Trophoblast cell (in vitro differentiated cells and primary cell): Measurements from ENCODE around the gene RAB7A.

Source experiments
- DNase-seq, 2 donors: peaks; one replicate each; pipeline ENCODE4 v3.0.0-alpha.2; 2016
- H2AFZ ChIP-seq: 2 replicates; pipeline ENCODE4 v1.6.1; 2013; ENCODE audit warnings: low read length, moderate library complexity, mild to moderate bottlenecking; ENCODE audit not compliant: insufficient read depth, poor library complexity
- H2AK5ac ChIP-seq: 2 replicates; pipeline ENCODE4 v1.6.1; 2013; ENCODE audit warnings: mild to moderate bottlenecking, low read length
- H2BK120ac ChIP-seq: 2 replicates; pipeline ENCODE4 v1.6.1; 2013; ENCODE audit warnings: low read length, mild to moderate bottlenecking, moderate library complexity; ENCODE audit not compliant: insufficient read depth, poor library complexity
- H2BK12ac ChIP-seq: 2 replicates; pipeline ENCODE4 v1.6.1; 2013; ENCODE audit warnings: mild to moderate bottlenecking, low read length, moderate library complexity
- H2BK5ac ChIP-seq: 2 replicates; pipeline ENCODE4 v1.6.1; 2013; ENCODE audit warnings: low read length, low read depth, moderate library complexity, mild to moderate bottlenecking; ENCODE audit not compliant: poor library complexity
- H3K14ac ChIP-seq: 2 replicates; pipeline ENCODE4 v1.6.1; 2013; ENCODE audit warnings: mild to moderate bottlenecking, low read length
- H3K18ac ChIP-seq: 2 replicates; pipeline ENCODE4 v1.6.1; 2013; ENCODE audit warnings: mild to moderate bottlenecking, low read length
- H3K23ac ChIP-seq: 2 replicates; pipeline ENCODE4 v1.6.1; 2013; ENCODE audit warnings: low read length
- H3K27ac ChIP-seq: 2 replicates; pipeline ENCODE4 v1.5.1; 2013; ENCODE audit warnings: low read depth, mild to moderate bottlenecking, inconsistent platforms, low read length, moderate library complexity
- H3K27me3 ChIP-seq: 2 replicates; pipeline ENCODE4 v1.6.1; 2013; ENCODE audit warnings: inconsistent platforms, mild to moderate bottlenecking, low read length, moderate library complexity; ENCODE audit not compliant: insufficient read depth
- H3K36me3 ChIP-seq, 2 experiments: 1 replicate in 1 of 2; 2 replicates in 1 of 2; pipeline ENCODE4 v1.6.1; 2013; ENCODE audit warnings: low read length in 2 of 2, mild to moderate bottlenecking in 2 of 2, moderate library complexity in 1 of 2; ENCODE audit not compliant: insufficient read depth in 2 of 2, control insufficient read depth in 1 of 2
- H3K4ac ChIP-seq: 2 replicates; pipeline ENCODE4 v1.6.1; 2013; ENCODE audit warnings: low read depth, mild to moderate bottlenecking, low read length, moderate library complexity
- H3K4me1 ChIP-seq, 2 experiments: 1 replicate in 1 of 2; 2 replicates in 1 of 2; pipeline ENCODE4 v1.6.1; 2013; ENCODE audit warnings: low read length in 2 of 2, mild to moderate bottlenecking in 2 of 2, moderate library complexity in 1 of 2; ENCODE audit not compliant: insufficient read depth in 2 of 2, control insufficient read depth in 1 of 2
- H3K4me2 ChIP-seq: 2 replicates; pipeline ENCODE4 v1.6.1; 2013; ENCODE audit warnings: inconsistent platforms, mild to moderate bottlenecking, low read length, moderate library complexity
- H3K4me3 ChIP-seq: 2 replicates; pipeline ENCODE4 v1.5.1; 2013; ENCODE audit warnings: mild to moderate bottlenecking, low read depth, low read length, inconsistent platforms
- H3K79me1 ChIP-seq: one replicate; pipeline ENCODE4 v1.6.1; 2013; ENCODE audit warnings: low read length
- H3K79me2 ChIP-seq: 2 replicates; pipeline ENCODE4 v1.6.1; 2013; ENCODE audit warnings: low read length, mild to moderate bottlenecking; ENCODE audit not compliant: control insufficient read depth, insufficient read depth, poor library complexity
- H3K9ac ChIP-seq: 2 replicates; pipeline ENCODE4 v1.6.1; 2013; ENCODE audit warnings: mild to moderate bottlenecking, low read length
- H3K9me3 ChIP-seq: 2 replicates; pipeline ENCODE4 v1.6.1; 2013; ENCODE audit warnings: low read depth, mild to moderate bottlenecking, control low read depth, inconsistent platforms, low read length; ENCODE audit not compliant: insufficient read depth
- H4K12ac ChIP-seq: 2 replicates; pipeline ENCODE4 v1.6.1; 2013; ENCODE audit warnings: low read depth, mild to moderate bottlenecking, low read length, moderate library complexity
- H4K8ac ChIP-seq: 2 replicates; pipeline ENCODE4 v1.6.1; 2013; ENCODE audit warnings: low read depth, mild to moderate bottlenecking, low read length, moderate library complexity
- H4K91ac ChIP-seq: one replicate; pipeline ENCODE4 v1.6.1; 2013; ENCODE audit warnings: low read depth, mild to moderate bottlenecking, low read length, moderate library complexity
- WGBS: extraction: QIAGEN DNeasy Blood & Tissue Kit; methylation state at CpG from one replicate; pipeline ENCODE4 v1.1.7; 2013; ENCODE audit warnings: missing lambda C conversion rate; ENCODE audit not compliant: insufficient read length, insufficient coverage; ENCODE audit errors: extremely low coverage; 5-methylcytosine and 5-hydroxymethylcytosine counted together

The RAB7A gene

GRCh38 chr3:128782282-128783146 lies 56.5 kb downstream of the RAB7A start:
- Histone ChIP-seq H3K4ac (peak overlapping the region; percentile 68), H3K79me2 (peaks cover 7% of the 10 kb centered on the region), H3K4me2 (no peak overlapping the region), H3K36me3 (no peaks in the 10 kb centered on the region), H2BK12ac (no peak overlapping the region), H4K12ac (no peak overlapping the region), H4K8ac (no peak overlapping the region), H3K4me1 (peaks cover 4 to 8% of the 10 kb centered on the region in 2 experiments), H3K4me3 (no peak overlapping the region), H3K27me3 (no peaks in the 10 kb centered on the region), H2BK5ac (no peak overlapping the region), H3K23ac (no peak overlapping the region), H4K91ac (no peak overlapping the region), H3K9ac (no peak overlapping the region), H3K27ac (no peak overlapping the region), H2BK120ac (no peak overlapping the region), H3K9me3 (no peaks in the 10 kb centered on the region), H3K14ac (no peak overlapping the region), H2AK5ac (no peak overlapping the region), H2AFZ (no peak overlapping the region), H3K18ac (no peak overlapping the region), H3K79me1 (no peaks in the 10 kb centered on the region)
- no CpG with 5 or more reads among the region's 5 CpGs for WGBS
- DNase-seq, result peak in 1 of 2 donors; percentile 48

- Histone ChIP-seq H3K4me1 (peaks cover 4 to 13% of the 10 kb centered on the region in 2 experiments), H4K8ac (no peak overlapping the region), H4K91ac (no peak overlapping the region), H3K9me3 (no peaks in the 10 kb centered on the region), H3K79me1 (no peaks in the 10 kb centered on the region), H3K18ac (no peak overlapping the region), H2BK5ac (no peak overlapping the region), H3K36me3 (peaks cover 0 to 4% of the 10 kb centered on the region in 2 experiments), H2AK5ac (no peak overlapping the region), H3K79me2 (peaks cover 11% of the 10 kb centered on the region), H3K14ac (no peak overlapping the region), H2BK120ac (no peak overlapping the region), H3K27me3 (no peaks in the 10 kb centered on the region), H3K27ac (no peak overlapping the region), H3K4me3 (no peak overlapping the region), H4K12ac (no peak overlapping the region), H3K9ac (no peak overlapping the region), H3K4me2 (no peak overlapping the region), H3K23ac (no peak overlapping the region), H2BK12ac (no peak overlapping the region), H3K4ac (no peak overlapping the region), H2AFZ (no peak overlapping the region)
- WGBS, result no CpG with 5 or more reads among the region's 4 CpGs
- no peak for DNase-seq
Measured at GRCh38 chr3:128783774-128784173, 57.8 kb downstream of the RAB7A start.

- Histone ChIP-seq H2AK5ac (no peak overlapping the region), H3K27me3 (no peaks in the 10 kb centered on the region), H2BK12ac (no peak overlapping the region), H3K4me3 (no peak overlapping the region), H3K36me3 (peaks cover 0 to 4% of the 10 kb centered on the region in 2 experiments), H4K12ac (no peak overlapping the region), H4K91ac (no peak overlapping the region), H3K79me2 (peaks cover 11% of the 10 kb centered on the region), H3K4me2 (no peak overlapping the region), H2BK5ac (no peak overlapping the region), H4K8ac (no peak overlapping the region), H3K23ac (no peak overlapping the region), H2AFZ (no peak overlapping the region), H3K4me1 (peaks cover 4 to 13% of the 10 kb centered on the region in 2 experiments), H3K9me3 (no peaks in the 10 kb centered on the region), H3K27ac (no peak overlapping the region), H3K4ac (no peak overlapping the region), H3K18ac (no peak overlapping the region), H2BK120ac (no peak overlapping the region), H3K14ac (no peak overlapping the region), H3K79me1 (no peaks in the 10 kb centered on the region), H3K9ac (no peak overlapping the region)
- WGBS, result no CpG with 5 or more reads among the region's 7 CpGs
- DNase-seq, result no peak
Measured at GRCh38 chr3:128784232-128784631, 58.2 kb downstream of the RAB7A start.

GRCh38 chr3:128784843-128785242 lies 58.9 kb downstream of the RAB7A start:
- H3K23ac ChIP-seq, result no peak overlapping the region
- no peaks in the 10 kb centered on the region for H3K27me3 ChIP-seq
- H4K91ac ChIP-seq, result no peak overlapping the region
- H3K79me2 ChIP-seq, result peaks cover 12% of the 10 kb centered on the region
- no peak overlapping the region for H3K27ac ChIP-seq
- H2BK5ac ChIP-seq, result no peak overlapping the region
- no peak overlapping the region for H3K9ac ChIP-seq
- H3K79me1 ChIP-seq, result no peaks in the 10 kb centered on the region
- H3K4me2 ChIP-seq, result no peak overlapping the region
- H3K4me3 ChIP-seq, result no peak overlapping the region
- no peak overlapping the region for H2AFZ ChIP-seq
- H2BK120ac ChIP-seq, result no peak overlapping the region
- no peak for DNase-seq
- no peak overlapping the region for H4K8ac ChIP-seq
- no peak overlapping the region for H2AK5ac ChIP-seq
- no peak overlapping the region for H2BK12ac ChIP-seq
- no peaks in the 10 kb centered on the region for H3K9me3 ChIP-seq
- peaks cover 4 to 13% of the 10 kb centered on the region in 2 experiments for H3K4me1 ChIP-seq
- no peak overlapping the region for H3K4ac ChIP-seq
- peaks cover 0 to 4% of the 10 kb centered on the region in 2 experiments for H3K36me3 ChIP-seq
- no peak overlapping the region for H3K14ac ChIP-seq
- H4K12ac ChIP-seq, result no peak overlapping the region
- WGBS, result no CpG with 5 or more reads among the region's 3 CpGs
- no peak overlapping the region for H3K18ac ChIP-seq
